Measurements from ENCODE around the gene ANGPTL2.

DNA sequence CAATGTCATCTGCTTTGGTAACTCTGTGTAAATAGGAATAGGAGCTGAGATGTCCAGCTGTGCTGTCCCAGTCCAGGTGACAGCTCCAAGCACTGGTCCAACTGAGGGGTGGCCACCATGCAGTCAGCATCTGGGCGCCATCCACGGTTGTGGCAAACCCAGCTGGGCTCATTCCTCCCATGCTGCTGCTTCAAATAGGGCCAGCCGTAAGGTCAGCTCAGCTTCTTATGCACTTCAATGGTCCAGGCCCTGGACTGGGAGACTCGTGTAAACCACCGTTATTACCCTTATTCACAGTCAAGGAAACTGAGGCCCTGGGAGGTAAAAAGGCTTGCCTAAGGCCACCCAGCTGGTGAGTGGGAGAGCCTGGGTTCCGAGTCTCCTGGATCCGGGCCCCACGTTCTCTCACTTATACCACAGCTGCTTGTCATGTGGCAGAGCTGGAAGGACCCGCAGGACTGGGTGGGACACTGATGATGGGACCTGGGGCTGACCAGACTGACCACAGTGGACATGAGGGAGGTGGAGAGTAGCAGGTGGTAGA lies 38.7 kb upstream of the ANGPTL2 start:
- TF ChIP-seq, protein P1, sequence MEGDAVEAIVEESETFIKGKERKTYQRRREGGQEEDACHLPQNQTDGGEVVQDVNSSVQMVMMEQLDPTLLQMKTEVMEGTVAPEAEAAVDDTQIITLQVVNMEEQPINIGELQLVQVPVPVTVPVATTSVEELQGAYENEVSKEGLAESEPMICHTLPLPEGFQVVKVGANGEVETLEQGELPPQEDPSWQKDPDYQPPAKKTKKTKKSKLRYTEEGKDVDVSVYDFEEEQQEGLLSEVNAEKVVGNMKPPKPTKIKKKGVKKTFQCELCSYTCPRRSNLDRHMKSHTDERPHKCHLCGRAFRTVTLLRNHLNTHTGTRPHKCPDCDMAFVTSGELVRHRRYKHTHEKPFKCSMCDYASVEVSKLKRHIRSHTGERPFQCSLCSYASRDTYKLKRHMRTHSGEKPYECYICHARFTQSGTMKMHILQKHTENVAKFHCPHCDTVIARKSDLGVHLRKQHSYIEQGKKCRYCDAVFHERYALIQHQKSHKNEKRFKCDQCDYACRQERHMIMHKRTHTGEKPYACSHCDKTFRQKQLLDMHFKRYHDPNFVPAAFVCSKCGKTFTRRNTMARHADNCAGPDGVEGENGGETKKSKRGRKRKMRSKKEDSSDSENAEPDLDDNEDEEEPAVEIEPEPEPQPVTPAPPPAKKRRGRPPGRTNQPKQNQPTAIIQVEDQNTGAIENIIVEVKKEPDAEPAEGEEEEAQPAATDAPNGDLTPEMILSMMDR (IDR thresholded peaks at IDR 0.05; ENCODE audit: low read depth, low read length) = no peak
- no peak for TF ChIP-seq EZH2phosphoT487 (IDR thresholded peaks at IDR 0.05; ENCODE audit: low read depth)
